Activated T-helper 17 cell treated with anti-CD3 and anti-CD28 coated beads, Interleukin-2, amount 50 U/mL, for 72 hours (primary cell): ENCODE measurements around the gene SLBP. TPM values are rescaled to one million over a fixed set of nuclear protein-coding genes. Genes with fewer than 3 reads are reported as not detected.

Experiments
- ATAC-seq: fragments of 150-1000 bp; cut with Tn5 transposase; replicated peaks from 2 replicates; pipeline ENCODE4 v1.10.0; 2021; ENCODE audit warnings: mild to moderate bottlenecking, moderate library complexity
- H3K27ac Mint-ChIP-seq: one replicate; pipeline ENCODE4 v1.8.0; 2022; ENCODE audit warnings: mixed read lengths
- H3K27me3 Mint-ChIP-seq: one replicate; pipeline ENCODE4 v1.8.0; 2022; ENCODE audit warnings: mixed read lengths
- H3K36me3 Mint-ChIP-seq: one replicate; pipeline ENCODE4 v1.8.0; 2022; ENCODE audit warnings: low read depth, mild to moderate bottlenecking, mixed read lengths
- H3K4me1 Mint-ChIP-seq: one replicate; pipeline ENCODE4 v1.8.0; 2022; ENCODE audit warnings: mixed read lengths
- H3K4me3 Mint-ChIP-seq: one replicate; pipeline ENCODE4 v1.8.0; 2022; ENCODE audit warnings: mild to moderate bottlenecking, mixed read lengths
- H3K9me3 Mint-ChIP-seq: one replicate; pipeline ENCODE4 v1.8.0; 2022; ENCODE audit warnings: mixed read lengths
- total RNA-seq, 2 donors: library from RNA; stranded (reverse); gene quantifications; one replicate each; pipeline ENCODE4 v1.2.3, GENCODE V29; 2022

The SLBP gene
- 100 to 1,000 TPM in 1 of 2 donors, 10 to 100 TPM in 1; 68.2 to 132 TPM for total RNA-seq

DNA sequence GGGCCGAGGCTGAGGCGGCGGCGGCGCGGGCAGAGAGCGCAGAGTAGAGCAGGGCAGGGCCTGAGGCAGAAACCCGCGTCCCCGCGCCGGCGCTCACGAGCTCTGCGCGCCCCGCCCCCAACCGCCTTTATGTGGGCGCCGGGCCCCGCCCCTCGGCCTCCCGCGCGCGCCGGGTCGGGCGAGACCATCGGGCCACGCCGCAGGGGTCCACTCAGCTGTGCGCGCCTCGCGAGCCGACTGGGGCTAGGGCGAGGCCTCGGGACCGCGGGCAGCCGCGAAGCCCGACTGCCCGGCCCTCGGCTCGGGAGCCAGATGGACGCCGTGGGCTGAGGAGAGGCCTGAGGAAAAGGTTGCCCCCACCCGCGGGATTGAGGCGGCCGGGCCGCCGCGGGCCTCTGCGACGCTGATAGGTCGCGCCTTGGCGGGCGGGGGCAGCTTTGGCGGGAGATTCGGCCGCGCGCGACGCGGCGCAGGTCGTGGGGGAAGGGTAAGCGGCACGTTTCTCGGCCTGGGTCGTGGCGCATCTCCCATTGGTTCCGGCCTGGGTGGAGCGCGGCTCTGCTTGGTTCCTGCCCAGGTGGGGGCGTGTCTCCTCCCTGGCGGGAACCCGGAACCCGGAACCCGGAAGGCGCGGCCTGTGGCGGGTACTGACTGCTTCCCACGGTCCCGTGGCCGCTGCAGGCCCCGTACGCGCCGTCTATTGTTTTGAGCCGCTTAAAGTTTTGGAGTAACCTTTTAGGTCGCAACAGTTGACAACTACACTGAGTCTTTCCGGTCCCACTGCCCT lies at the start of gene SLBP:
TSS of gene SLBP (minus strand) at position 104 of the 787 bp plus-strand sequence. CDS start 131 bp downstream, outside the sequence.
- Mint-ChIP-seq H3K36me3 (peaks cover 79% of the 10 kb centered on the region), H3K9me3 (no peaks in the 10 kb centered on the region), H3K4me1 (peaks cover 29% of the 10 kb centered on the region), H3K4me3 (peak within 1 kb of the TSS; percentile 100), H3K27me3 (no peaks in the 10 kb centered on the region), H3K27ac (peak within 1 kb of the TSS; percentile 97)
- peak; percentile 91 for ATAC-seq

- peaks cover 6% of the 10 kb centered on the region for H3K27me3 Mint-ChIP-seq
- ATAC-seq, result no peak
- no peak overlapping the region for H3K27ac Mint-ChIP-seq
- H3K4me3 Mint-ChIP-seq, result no peak overlapping the region
- no peaks in the 10 kb centered on the region for H3K4me1 Mint-ChIP-seq
- H3K9me3 Mint-ChIP-seq, result no peaks in the 10 kb centered on the region
- no peaks in the 10 kb centered on the region for H3K36me3 Mint-ChIP-seq
Observed at GRCh38 chr4:1761130-1761689, 49.1 kb upstream of the SLBP start.

DNA sequence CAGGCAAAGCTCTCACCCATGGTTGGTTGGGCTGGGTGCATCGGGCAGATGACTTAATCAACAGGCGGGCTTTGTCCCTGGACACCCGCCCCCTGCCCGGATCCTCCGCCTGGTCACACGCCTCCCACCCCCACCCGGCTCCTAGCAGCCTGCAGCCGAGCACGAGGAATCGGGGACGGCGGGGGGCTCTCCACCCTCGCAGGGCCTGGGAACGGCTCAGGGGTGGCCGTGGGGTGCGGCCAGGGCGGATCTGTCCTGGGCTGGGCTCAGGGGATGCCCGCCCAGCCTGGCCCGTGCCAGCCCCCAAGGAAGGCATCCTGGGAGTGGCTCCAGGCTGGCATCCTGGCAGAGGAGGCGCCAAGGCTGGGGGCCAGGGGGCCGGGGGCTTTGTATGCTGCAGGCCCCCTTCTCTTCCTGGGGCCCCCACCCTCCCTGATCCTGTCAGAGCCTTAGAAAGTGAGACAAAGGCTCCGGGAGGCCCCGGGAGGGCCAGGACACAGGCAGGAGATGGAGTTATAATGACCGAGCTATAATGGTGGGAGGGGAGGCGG lies 48.5 kb upstream of the SLBP start:
- ATAC-seq, result no peak
- H3K27me3 Mint-ChIP-seq, result peaks cover 5% of the 10 kb centered on the region
- no peak overlapping the region for H3K4me3 Mint-ChIP-seq
- H3K9me3 Mint-ChIP-seq, result no peaks in the 10 kb centered on the region
- no peak overlapping the region for H3K27ac Mint-ChIP-seq
- no peaks in the 10 kb centered on the region for H3K36me3 Mint-ChIP-seq
- H3K4me1 Mint-ChIP-seq, result no peaks in the 10 kb centered on the region

DNA sequence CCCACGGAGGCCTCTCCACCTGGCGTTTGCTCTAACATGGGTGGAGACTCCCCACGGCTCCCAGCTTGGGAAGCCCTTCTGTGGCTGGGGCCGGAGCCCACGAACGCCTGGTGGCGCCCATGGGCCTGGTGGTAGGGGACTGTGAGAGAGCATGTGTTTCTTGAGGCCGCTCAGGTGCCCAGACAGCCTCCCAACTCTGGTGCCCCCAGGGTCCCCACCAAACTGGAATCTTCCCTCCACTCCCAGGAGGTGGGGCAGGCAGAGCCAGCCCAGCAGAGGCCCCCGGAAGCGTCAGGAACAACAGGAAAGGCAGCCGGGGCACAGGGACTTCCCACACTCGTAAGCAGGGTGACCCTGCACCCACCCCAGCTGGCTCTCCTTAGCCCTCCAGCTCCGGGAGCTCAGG lies 47.7 kb upstream of the SLBP start:
- Mint-ChIP-seq H3K27me3 (peaks cover 1% of the 10 kb centered on the region), H3K4me3 (no peak overlapping the region), H3K4me1 (no peaks in the 10 kb centered on the region), H3K27ac (no peak overlapping the region), H3K36me3 (no peaks in the 10 kb centered on the region), H3K9me3 (no peaks in the 10 kb centered on the region)
- ATAC-seq, result no peak

- H3K27ac Mint-ChIP-seq, result no peak overlapping the region
- ATAC-seq, result no peak
- H3K27me3 Mint-ChIP-seq, result no peaks in the 10 kb centered on the region
- no peak overlapping the region for H3K4me3 Mint-ChIP-seq
- H3K9me3 Mint-ChIP-seq, result no peaks in the 10 kb centered on the region
- no peaks in the 10 kb centered on the region for H3K36me3 Mint-ChIP-seq
- H3K4me1 Mint-ChIP-seq, result no peaks in the 10 kb centered on the region
Observed at GRCh38 chr4:1759170-1759817, 47.2 kb upstream of the SLBP start.

- ATAC-seq, result no peak
- H3K27ac Mint-ChIP-seq, result no peak overlapping the region
- no peaks in the 10 kb centered on the region for H3K9me3 Mint-ChIP-seq
- no peak overlapping the region for H3K4me3 Mint-ChIP-seq
- no peaks in the 10 kb centered on the region for H3K27me3 Mint-ChIP-seq
- H3K4me1 Mint-ChIP-seq, result no peaks in the 10 kb centered on the region
- no peaks in the 10 kb centered on the region for H3K36me3 Mint-ChIP-seq
Observed at GRCh38 chr4:1758306-1759121, 46.4 kb upstream of the SLBP start.

DNA sequence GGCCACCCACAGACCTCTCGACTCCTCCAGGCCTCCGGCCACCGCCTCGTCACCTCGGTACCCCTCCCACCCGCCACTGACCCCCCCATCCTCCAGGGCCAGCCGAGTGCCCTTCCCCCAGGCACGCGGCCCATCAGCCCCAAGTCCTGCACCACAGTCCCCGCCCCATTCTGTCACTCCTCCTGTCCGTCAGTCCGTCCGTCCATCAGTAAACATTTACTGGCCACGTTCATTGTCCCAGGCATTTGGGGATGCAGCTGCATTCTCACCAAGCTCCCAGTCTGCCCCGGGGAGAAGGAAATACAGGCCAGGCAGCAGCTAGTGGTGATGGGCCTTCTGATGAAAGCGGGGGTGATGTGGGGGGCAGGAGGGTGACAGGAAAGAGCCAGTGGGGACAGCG lies 45.7 kb upstream of the SLBP start:
- no peaks in the 10 kb centered on the region for H3K27me3 Mint-ChIP-seq

DNA sequence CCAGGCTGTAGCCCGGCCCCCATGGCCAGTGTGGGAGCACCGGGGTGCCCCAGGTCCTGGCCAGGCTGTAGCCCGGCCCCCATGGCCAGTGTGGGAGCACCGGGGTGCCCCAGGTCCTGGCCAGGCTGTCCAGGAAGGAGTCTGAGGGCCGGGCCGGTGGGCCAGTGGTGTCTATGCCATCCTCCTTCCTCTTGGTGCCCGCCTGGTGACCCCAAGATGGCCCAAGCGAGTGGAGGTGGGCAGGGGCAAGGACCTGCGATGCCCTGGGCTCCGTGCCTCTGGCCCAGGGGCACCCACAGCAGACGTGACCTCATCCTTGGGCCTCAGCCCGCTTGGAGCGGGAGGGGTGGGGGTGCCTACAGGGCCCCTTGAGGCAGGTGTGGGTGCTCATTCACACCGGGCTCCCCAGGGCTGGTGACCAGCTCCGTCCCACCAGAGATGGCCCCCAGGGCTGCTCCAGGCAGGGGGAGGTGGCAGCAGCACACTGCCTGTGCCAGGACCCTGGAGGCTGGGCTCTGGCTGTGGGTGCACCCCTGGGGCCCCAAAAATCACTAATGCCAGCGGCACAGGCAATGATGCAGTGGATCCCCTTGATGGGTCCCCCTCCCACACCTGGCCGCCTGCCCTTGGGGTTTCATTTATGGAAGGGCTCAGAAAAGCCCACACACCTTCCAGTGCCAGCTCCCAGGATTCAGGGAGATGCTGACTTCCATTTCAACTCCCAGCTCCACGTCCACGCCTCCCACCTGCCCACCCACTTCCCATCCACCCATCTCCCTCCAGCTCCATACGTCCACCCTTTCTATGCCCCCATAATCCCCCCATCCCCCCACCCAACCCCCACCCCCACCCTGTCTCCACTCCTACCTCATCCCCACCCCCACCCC lies 45.0 kb upstream of the SLBP start:
- Mint-ChIP-seq H3K27me3 (no peaks in the 10 kb centered on the region), H3K9me3 (no peaks in the 10 kb centered on the region), H3K4me3 (no peak overlapping the region), H3K27ac (no peak overlapping the region), H3K4me1 (no peaks in the 10 kb centered on the region), H3K36me3 (no peaks in the 10 kb centered on the region)
- ATAC-seq, result no peak

More for the DNA sequence above, 45.7 kb upstream of the SLBP start:
- no peaks in the 10 kb centered on the region for H3K36me3 Mint-ChIP-seq
- H3K9me3 Mint-ChIP-seq, result no peaks in the 10 kb centered on the region
- H3K4me1 Mint-ChIP-seq, result no peaks in the 10 kb centered on the region
- H3K4me3 Mint-ChIP-seq, result no peak overlapping the region
- ATAC-seq, result no peak
- H3K27ac Mint-ChIP-seq, result no peak overlapping the region

GRCh38 chr4:1756079-1756478 lies 44.0 kb upstream of the SLBP start:
- no peaks in the 10 kb centered on the region for H3K9me3 Mint-ChIP-seq
- ATAC-seq, result no peak
- no peak overlapping the region for H3K4me3 Mint-ChIP-seq
- H3K4me1 Mint-ChIP-seq, result no peaks in the 10 kb centered on the region
- no peaks in the 10 kb centered on the region for H3K36me3 Mint-ChIP-seq
- H3K27me3 Mint-ChIP-seq, result no peaks in the 10 kb centered on the region
- no peak overlapping the region for H3K27ac Mint-ChIP-seq

- Mint-ChIP-seq H3K9me3 (no peaks in the 10 kb centered on the region), H3K4me3 (no peak overlapping the region), H3K4me1 (no peaks in the 10 kb centered on the region), H3K27me3 (no peaks in the 10 kb centered on the region), H3K36me3 (no peaks in the 10 kb centered on the region), H3K27ac (no peak overlapping the region)
- ATAC-seq, result no peak
Observed at GRCh38 chr4:1755297-1755696, 43.2 kb upstream of the SLBP start.

DNA sequence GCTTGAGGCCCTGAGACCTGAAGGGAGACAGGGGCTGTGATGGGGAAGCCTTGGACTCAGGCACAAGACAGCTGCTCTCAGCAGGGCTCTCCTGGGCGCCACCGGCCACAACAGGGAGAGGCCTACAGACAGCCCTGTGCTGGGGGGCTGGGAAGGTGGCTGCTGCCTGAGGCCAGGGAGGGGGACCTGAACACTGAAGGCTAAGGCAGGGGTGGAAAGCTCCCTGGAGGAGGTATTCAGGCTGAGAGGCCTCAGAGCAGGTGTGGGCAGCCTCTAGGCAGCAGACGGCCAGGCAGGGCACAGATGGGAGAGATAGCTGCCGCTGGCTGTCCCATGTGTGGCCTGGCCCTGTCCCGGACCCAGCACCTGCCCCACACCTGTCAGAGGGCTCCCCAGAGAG lies 42.2 kb upstream of the SLBP start:
- Mint-ChIP-seq H3K27me3 (no peaks in the 10 kb centered on the region), H3K4me1 (no peaks in the 10 kb centered on the region), H3K36me3 (no peaks in the 10 kb centered on the region), H3K4me3 (no peak overlapping the region), H3K9me3 (no peaks in the 10 kb centered on the region), H3K27ac (no peak overlapping the region)
- ATAC-seq, result no peak

GRCh38 chr4:1753697-1754311 lies 41.7 kb upstream of the SLBP start:
- H3K9me3 Mint-ChIP-seq, result no peaks in the 10 kb centered on the region
- H3K4me3 Mint-ChIP-seq, result no peak overlapping the region
- ATAC-seq, result no peak
- no peaks in the 10 kb centered on the region for H3K27me3 Mint-ChIP-seq
- H3K27ac Mint-ChIP-seq, result no peak overlapping the region
- no peaks in the 10 kb centered on the region for H3K36me3 Mint-ChIP-seq
- H3K4me1 Mint-ChIP-seq, result no peaks in the 10 kb centered on the region

GRCh38 chr4:1753294-1753696 lies 41.2 kb upstream of the SLBP start:
- Mint-ChIP-seq H3K4me3 (no peak overlapping the region), H3K9me3 (no peaks in the 10 kb centered on the region), H3K27ac (no peak overlapping the region), H3K4me1 (no peaks in the 10 kb centered on the region), H3K27me3 (no peaks in the 10 kb centered on the region), H3K36me3 (no peaks in the 10 kb centered on the region)
- ATAC-seq, result no peak
